H1 (cell line): Measurements from ENCODE around the gene SNAP25. TPM values are rescaled to one million over a fixed set of nuclear protein-coding genes. Genes with fewer than 3 reads are reported as not detected.

Source experiments
- CTCF ChIA-PET: fragments of 300-600 bp; sonication (Branson Sonifier 250); formaldehyde crosslinking; loops from one replicate; lab custom pipeline; 2021; ENCODE audit not compliant: partially characterized antibody; lab: Charles Lee
- POLR2A ChIA-PET: fragments of 300-600 bp; sonication (Branson Sonifier 250); formaldehyde crosslinking; loops from one replicate; lab custom pipeline; 2021; ENCODE audit warnings: inconsistent platforms; ENCODE audit not compliant: partially characterized antibody; lab: Charles Lee
- DNase-seq, 2 experiments: peaks; one replicate each; pipeline versions ENCODE4 v3.0.0 to v3.0.0-alpha.2; 2010 to 2022; ENCODE audit warnings: low spot score in 2 of 2, low read depth in 1 of 2, mixed read lengths in 1 of 2
- FAIRE-seq: peaks from 2 replicates; lab custom pipeline; 2011; peaks lifted over from hg19 to GRCh38; lab: Jason Lieb, UNC
- H2AFZ ChIP-seq: 2 replicates; pipeline ENCODE4 v1.8.1; 2012; ENCODE audit warnings: low read length, inconsistent platforms
- H2AK5ac ChIP-seq: 2 replicates; pipeline ENCODE4 v1.6.1; 2013; ENCODE audit warnings: low read depth, low read length
- H2BK120ac ChIP-seq: replicated peaks from 2 replicates; pipeline ENCODE3; 2013; ENCODE audit warnings: low read depth, low read length, inconsistent platforms
- H2BK12ac ChIP-seq: 2 replicates; pipeline ENCODE4 v1.6.1; 2013; ENCODE audit warnings: low read depth, low read length
- H2BK15ac ChIP-seq: 2 replicates; pipeline ENCODE4 v1.6.1; 2013; ENCODE audit warnings: low read length
- H2BK20ac ChIP-seq: 2 replicates; pipeline ENCODE4 v1.6.1; 2013; ENCODE audit warnings: low read length
- H2BK5ac ChIP-seq: 2 replicates; pipeline ENCODE4 v1.6.1; 2013; ENCODE audit warnings: low read depth, low read length
- H3K14ac ChIP-seq: 2 replicates; pipeline ENCODE4 v1.6.1; 2013; ENCODE audit warnings: inconsistent platforms; ENCODE audit not compliant: insufficient read length
- H3K18ac ChIP-seq: 2 replicates; pipeline ENCODE4 v1.6.1; 2013; ENCODE audit warnings: low read length; ENCODE audit errors: extremely low read depth
- H3K23ac ChIP-seq: 2 replicates; pipeline ENCODE4 v1.6.1; 2013; ENCODE audit warnings: inconsistent platforms; ENCODE audit not compliant: insufficient read length
- H3K23me2 ChIP-seq: 2 replicates; pipeline ENCODE4 v1.6.1; 2013; ENCODE audit warnings: low read depth, low read length
- H3K27ac ChIP-seq: 2 replicates; pipeline ENCODE4 v1.6.1; 2011; ENCODE audit warnings: low read depth, low read length, inconsistent platforms
- H3K27me3 ChIP-seq, 4 experiments: replicated peaks in 1 of 4; 1 replicate in 1 of 4; 2 replicates in 3 of 4; pipeline versions ENCODE4 v1.6.1 to v1.8.1; 2011 to 2013; ENCODE audit warnings: low read length in 3 of 4, mild to moderate bottlenecking in 3 of 4, inconsistent platforms in 2 of 4, mixed read lengths in 2 of 4, moderate library complexity in 1 of 4; ENCODE audit not compliant: control insufficient read depth in 3 of 4, insufficient read depth in 3 of 4; ENCODE audit errors: extremely low read depth in 1 of 4
- H3K36me3 ChIP-seq, 4 experiments: 2 replicates each; pipeline versions ENCODE4 v1.6.1 to v1.8.1; 2011 to 2013; ENCODE audit warnings: mild to moderate bottlenecking in 4 of 4, low read length in 3 of 4, moderate library complexity in 2 of 4, control low read depth in 1 of 4, inconsistent platforms in 1 of 4; ENCODE audit not compliant: insufficient read depth in 4 of 4, control insufficient read depth in 2 of 4
- H3K4ac ChIP-seq: replicated peaks from 2 replicates; pipeline ENCODE3; 2013; ENCODE audit warnings: low read length, low read depth, mixed read lengths, inconsistent platforms; ENCODE audit not compliant: insufficient read length
- H3K4me1 ChIP-seq, 4 experiments: replicated peaks in 1 of 4; 1 replicate in 1 of 4; 2 replicates in 3 of 4; pipeline versions ENCODE4 v1.6.1 to v1.8.1; 2011 to 2013; ENCODE audit warnings: low read length in 3 of 4, inconsistent platforms in 2 of 4, mixed read lengths in 1 of 4; ENCODE audit not compliant: insufficient read depth in 4 of 4, control insufficient read depth in 3 of 4
- H3K4me2 ChIP-seq, 2 experiments: 2 replicates each; pipeline versions ENCODE4 v1.6.1 to v1.8.1; 2011 to 2013; ENCODE audit warnings: low read depth in 2 of 2, low read length in 2 of 2, control low read depth in 1 of 2, inconsistent platforms in 1 of 2, mild to moderate bottlenecking in 1 of 2; ENCODE audit not compliant: insufficient read depth in 1 of 2
- H3K4me3 ChIP-seq, 4 experiments: fragments of 200-600, 300-600 bp in 1 of 4; sonication (generic), shearing (Covaris generic), sonication (Bioruptor Twin) in 1 of 4; 2 replicates each; pipeline versions ENCODE4 v1.5.1 to v1.8.1; 2011 to 2016; ENCODE audit warnings: low read length in 4 of 4, low read depth in 3 of 4, control low read depth in 2 of 4, inconsistent platforms in 2 of 4, mild to moderate bottlenecking in 2 of 4, mixed read lengths in 1 of 4, moderate library complexity in 1 of 4; ENCODE audit not compliant: insufficient read depth in 2 of 4; ENCODE audit errors: extremely low read depth in 1 of 4
- H3K56ac ChIP-seq: replicated peaks from 2 replicates; pipeline ENCODE3; 2013; ENCODE audit warnings: low read depth, mild to moderate bottlenecking, mixed read lengths, low read length, inconsistent platforms; ENCODE audit not compliant: insufficient read length
- H3K79me1 ChIP-seq: 2 replicates; pipeline ENCODE4 v1.6.1; 2013; ENCODE audit warnings: low read depth, low read length, control low read depth
- H3K79me2 ChIP-seq, 2 experiments: 2 replicates each; pipeline versions ENCODE4 v1.6.1 to v1.8.1; 2012 to 2013; ENCODE audit warnings: low read length in 2 of 2, mild to moderate bottlenecking in 2 of 2, inconsistent platforms in 1 of 2; ENCODE audit not compliant: insufficient read depth in 2 of 2, control insufficient read depth in 1 of 2
- H3K9ac ChIP-seq, 4 experiments: replicated peaks in 1 of 4; 1 replicate in 1 of 4; 2 replicates in 3 of 4; pipeline versions ENCODE4 v1.6.1 to v1.8.1; 2011 to 2013; ENCODE audit warnings: low read depth in 3 of 4, low read length in 3 of 4, control low read depth in 2 of 4, mild to moderate bottlenecking in 2 of 4, moderate library complexity in 2 of 4, inconsistent platforms in 1 of 4; ENCODE audit errors: extremely low read depth in 1 of 4
- H3K9me3 ChIP-seq, 2 experiments: 2 replicates each; pipeline versions ENCODE4 v1.6.1 to v1.8.1; 2012 to 2013; ENCODE audit warnings: mild to moderate bottlenecking in 2 of 2, moderate library complexity in 2 of 2, control low read depth in 1 of 2, inconsistent platforms in 1 of 2, low read depth in 1 of 2, low read length in 1 of 2, mixed read lengths in 1 of 2; ENCODE audit not compliant: insufficient read depth in 2 of 2
- H4K20me1 ChIP-seq, 2 experiments: replicated peaks in 1 of 2; 2 replicates each; pipeline versions ENCODE3 to v1.8.1; 2011 to 2013; ENCODE audit warnings: inconsistent platforms in 2 of 2, low read length in 2 of 2, mild to moderate bottlenecking in 1 of 2; ENCODE audit not compliant: insufficient read depth in 2 of 2, control insufficient read depth in 1 of 2
- H4K5ac ChIP-seq: 2 replicates; pipeline ENCODE4 v1.6.1; 2013; ENCODE audit warnings: low read length, low read depth, mixed read lengths, inconsistent platforms; ENCODE audit not compliant: insufficient read length
- H4K8ac ChIP-seq: 2 replicates; pipeline ENCODE4 v1.8.0; 2013; ENCODE audit warnings: mild to moderate bottlenecking, moderate library complexity, low read length, inconsistent platforms; ENCODE audit not compliant: insufficient read depth; ENCODE audit errors: extremely low read depth
- H4K91ac ChIP-seq: replicated peaks from 2 replicates; pipeline ENCODE3; 2013; ENCODE audit warnings: low read length, mixed read lengths, inconsistent platforms; ENCODE audit not compliant: insufficient read length
- CEBPB ChIP-seq: IDR thresholded peaks from 2 replicates; pipeline ENCODE4 v1.6.1; 2012; ENCODE audit warnings: low read depth, low read length
- MAFK ChIP-seq: IDR thresholded peaks from 2 replicates; pipeline ENCODE4 v1.6.1; 2012; ENCODE audit warnings: low read depth, mild to moderate bottlenecking, improper control_type of control experiment, low read length
- WGBS, 2 experiments: shearing (Covaris generic) in 1 of 2; methylation state at CpG; one replicate each; pipeline versions ENCODE4 v1.1.6 to v1.1.7; 2013 to 2015; ENCODE audit warnings: low lambda C conversion rate in 2 of 2, mixed read lengths in 2 of 2, inconsistent platforms in 1 of 2, low coverage in 1 of 2, missing lambda C conversion rate in 1 of 2; ENCODE audit not compliant: insufficient replicate concordance in 2 of 2, insufficient coverage in 1 of 2, insufficient read length in 1 of 2; ENCODE audit errors: extremely low coverage in 1 of 2, missing lambda C conversion rate in 1 of 2; 5-methylcytosine and 5-hydroxymethylcytosine counted together
- polyA plus RNA-seq, 7 experiments: library from polyadenylated mRNA; depleted of rRNA in 3 of 7; stranded (reverse) in 5 of 7; unstranded in 2 of 7; fragments of >200 nt in 5 of 7; fragments of 200-250 nt in 2 of 7; gene quantifications; 1 replicate in 5 of 7; 2 replicates in 1 of 7; 4 replicates in 1 of 7; pipeline versions ENCODE4 v1.2.1 to v1.2.3, GENCODE V29; 2011 to 2013; ENCODE audit warnings: missing spikeins in 2 of 7, mixed read lengths in 2 of 7
- total RNA-seq: library from RNA; stranded (reverse); fragmentation: NEBNext Ultra II Directional; extraction: Animal tissue kit (Norgen Biotek cat#: 25700); gene quantifications from 2 replicates; pipeline ENCODE4 v1.2.1, GENCODE V29; 2021

Gene SNAP25
- total and polyA plus RNA-seq, 2 of the 8 experiments (the other 6 are each of a cell fraction or from before 2014, with no cell fraction given), result 0.51 to 0.52 TPM

GRCh38 chr20:10336959-10337729 is 118.5 kb downstream of the SNAP25 start:
- H3K4ac ChIP-seq, result no peak overlapping the region
- H2BK12ac ChIP-seq, result no peak overlapping the region
- H2BK5ac ChIP-seq, result no peak overlapping the region
- POLR2A ChIA-PET, result no interaction called here
- peaks cover 0 to 4% (median 2%) of the 10 kb centered on the region in 4 experiments; a peak in 2 of 7 replicates for H3K4me1 ChIP-seq
- H2AK5ac ChIP-seq, result no peak overlapping the region
- no peak overlapping the region for H4K8ac ChIP-seq
- no peaks in the 10 kb centered on the region for H3K27me3 ChIP-seq
- H3K14ac ChIP-seq, result no peak overlapping the region
- no peak for FAIRE-seq
- no peak overlapping the region for H2BK120ac ChIP-seq
- H3K56ac ChIP-seq, result no peak overlapping the region
- no peak overlapping the region for H3K18ac ChIP-seq
- no peak overlapping the region for H2AFZ ChIP-seq
- no peaks in the 10 kb centered on the region for H3K23me2 ChIP-seq
- H2BK15ac ChIP-seq, result no peak overlapping the region
- H2BK20ac ChIP-seq, result no peak overlapping the region
- H4K91ac ChIP-seq, result no peak overlapping the region
- H3K79me2 ChIP-seq, result no peaks in the 10 kb centered on the region
- H3K4me2 ChIP-seq, result no peak overlapping the region
- WGBS, 2 experiments, result 93% methylated on average over 2 of the region's 2 CpGs; no CpG with 5 or more reads in 1 of the 2 experiments
- H3K9ac ChIP-seq, result no peak overlapping the region
- DNase-seq, result no peak
- H4K5ac ChIP-seq, result no peak overlapping the region
- no peaks in the 10 kb centered on the region for H3K79me1 ChIP-seq
- H3K4me3 ChIP-seq, result no peak overlapping the region
- no peaks in the 10 kb centered on the region for H3K9me3 ChIP-seq
- no peak overlapping the region for H3K27ac ChIP-seq
- TF ChIP-seq CEBPB (peak; percentile 85), MAFK (no peak)
- TF ChIP-seq, all 59 proteins: peak for 1
- CTCF ChIA-PET, result interaction anchor here (1.4 kb wide), 3 partner anchors 20 to 434 kb away, joined by 3 to 5 read pairs (median 4); no protein-coding TSS in a partner anchor
- Histone ChIP-seq H3K36me3 (no peaks in the 10 kb centered on the region), H3K23ac (no peak overlapping the region), H4K20me1 (no peaks in the 10 kb centered on the region)
